ENCODE results near the gene ASPG.

ASPG gene

GRCh38 chr14:104098272-104099095 lies 13.0 kb downstream of the ASPG start:
- H3K36me3 ChIP-seq (ENCODE audit: control insufficient read depth in 2 of 2, insufficient read depth in 1 of 2, low read length in 2 of 2) = no peaks in the 10 kb centered on the region
- TF ChIP-seq ZNF555 (tag by site-specific recombination; conservative IDR thresholded peaks at IDR 0.05) (no peak), MYNN (tag by site-specific recombination; IDR thresholded peaks at IDR 0.05; ENCODE audit: borderline replicate concordance) (no peak), ZNF10 (tag by site-specific recombination; IDR thresholded peaks at IDR 0.05) (no peak), ZNF747 (tag by site-specific recombination; IDR thresholded peaks at IDR 0.05) (no peak), BCL11B (tag by site-specific recombination; IDR thresholded peaks at IDR 0.05; ENCODE audit: low read depth) (no peak), ZBTB48 (tag by site-specific recombination; IDR thresholded peaks at IDR 0.05) (no peak), ZNF514 (tag by site-specific recombination; IDR thresholded peaks at IDR 0.05) (no peak), KLF10 (tag by site-specific recombination; IDR thresholded peaks at IDR 0.05) (no peak), ZNF394 (tag by site-specific recombination; IDR thresholded peaks at IDR 0.05; ENCODE audit: borderline replicate concordance) (no peak), ZBTB10 (tag by site-specific recombination; IDR thresholded peaks at IDR 0.05) (no peak), ZNF785 (tag by site-specific recombination; IDR thresholded peaks at IDR 0.05) (no peak), HOXA7 (CRISPR knock-in tag; IDR thresholded peaks at IDR 0.05; ENCODE audit: borderline replicate concordance) (no peak), ZBTB44 (tag by site-specific recombination; IDR thresholded peaks at IDR 0.05) (no peak), ZNF202 (tag by site-specific recombination; IDR thresholded peaks at IDR 0.05; ENCODE audit: borderline replicate concordance) (no peak), ZNF426 (tag by site-specific recombination; IDR thresholded peaks at IDR 0.05) (no peak)
- TF ChIP-seq, protein P1, sequence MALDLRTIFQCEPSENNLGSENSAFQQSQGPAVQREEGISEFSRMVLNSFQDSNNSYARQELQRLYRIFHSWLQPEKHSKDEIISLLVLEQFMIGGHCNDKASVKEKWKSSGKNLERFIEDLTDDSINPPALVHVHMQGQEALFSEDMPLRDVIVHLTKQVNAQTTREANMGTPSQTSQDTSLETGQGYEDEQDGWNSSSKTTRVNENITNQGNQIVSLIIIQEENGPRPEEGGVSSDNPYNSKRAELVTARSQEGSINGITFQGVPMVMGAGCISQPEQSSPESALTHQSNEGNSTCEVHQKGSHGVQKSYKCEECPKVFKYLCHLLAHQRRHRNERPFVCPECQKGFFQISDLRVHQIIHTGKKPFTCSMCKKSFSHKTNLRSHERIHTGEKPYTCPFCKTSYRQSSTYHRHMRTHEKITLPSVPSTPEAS (tag by site-specific recombination; IDR thresholded peaks at IDR 0.05) = no peak
- TF ChIP-seq, protein P2, sequence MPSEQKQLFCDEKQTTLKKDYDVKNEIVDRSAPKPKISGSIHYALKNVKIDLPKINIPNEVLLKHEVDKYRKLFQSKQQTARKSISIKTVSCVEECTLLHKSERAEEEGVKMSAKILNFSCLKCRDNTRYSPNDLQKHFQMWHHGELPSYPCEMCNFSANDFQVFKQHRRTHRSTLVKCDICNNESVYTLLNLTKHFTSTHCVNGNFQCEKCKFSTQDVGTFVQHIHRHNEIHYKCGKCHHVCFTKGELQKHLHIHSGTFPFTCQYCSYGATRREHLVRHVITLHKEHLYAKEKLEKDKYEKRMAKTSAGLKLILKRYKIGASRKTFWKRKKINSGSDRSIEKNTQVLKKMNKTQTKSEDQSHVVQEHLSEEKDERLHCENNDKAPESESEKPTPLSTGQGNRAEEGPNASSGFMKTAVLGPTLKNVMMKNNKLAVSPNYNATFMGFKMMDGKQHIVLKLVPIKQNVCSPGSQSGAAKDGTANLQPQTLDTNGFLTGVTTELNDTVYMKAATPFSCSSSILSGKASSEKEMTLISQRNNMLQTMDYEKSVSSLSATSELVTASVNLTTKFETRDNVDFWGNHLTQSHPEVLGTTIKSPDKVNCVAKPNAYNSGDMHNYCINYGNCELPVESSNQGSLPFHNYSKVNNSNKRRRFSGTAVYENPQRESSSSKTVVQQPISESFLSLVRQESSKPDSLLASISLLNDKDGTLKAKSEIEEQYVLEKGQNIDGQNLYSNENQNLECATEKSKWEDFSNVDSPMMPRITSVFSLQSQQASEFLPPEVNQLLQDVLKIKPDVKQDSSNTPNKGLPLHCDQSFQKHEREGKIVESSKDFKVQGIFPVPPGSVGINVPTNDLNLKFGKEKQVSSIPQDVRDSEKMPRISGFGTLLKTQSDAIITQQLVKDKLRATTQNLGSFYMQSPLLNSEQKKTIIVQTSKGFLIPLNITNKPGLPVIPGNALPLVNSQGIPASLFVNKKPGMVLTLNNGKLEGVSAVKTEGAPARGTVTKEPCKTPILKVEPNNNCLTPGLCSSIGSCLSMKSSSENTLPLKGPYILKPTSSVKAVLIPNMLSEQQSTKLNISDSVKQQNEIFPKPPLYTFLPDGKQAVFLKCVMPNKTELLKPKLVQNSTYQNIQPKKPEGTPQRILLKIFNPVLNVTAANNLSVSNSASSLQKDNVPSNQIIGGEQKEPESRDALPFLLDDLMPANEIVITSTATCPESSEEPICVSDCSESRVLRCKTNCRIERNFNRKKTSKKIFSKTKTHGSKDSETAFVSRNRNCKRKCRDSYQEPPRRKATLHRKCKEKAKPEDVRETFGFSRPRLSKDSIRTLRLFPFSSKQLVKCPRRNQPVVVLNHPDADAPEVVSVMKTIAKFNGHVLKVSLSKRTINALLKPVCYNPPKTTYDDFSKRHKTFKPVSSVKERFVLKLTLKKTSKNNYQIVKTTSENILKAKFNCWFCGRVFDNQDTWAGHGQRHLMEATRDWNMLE (tag by site-specific recombination; conservative IDR thresholded peaks at IDR 0.05; ENCODE audit: low read depth) = no peak
- ChIA-PET POLR2A (no interaction called here), CTCF (interaction anchor here (0.9 kb wide), 1 partner anchor 23 kb away, joined by 3 read pairs; no protein-coding TSS in a partner anchor)
- H3K9me3 ChIP-seq (ENCODE audit: control insufficient read depth, insufficient read depth, low read depth, low read length) = no peaks in the 10 kb centered on the region
- H3K4me3 ChIP-seq (ENCODE audit: low read depth, low read length) = no peak overlapping the region
- H3K27ac ChIP-seq (ENCODE audit: extremely low read depth, low read depth, low read length) = no peak overlapping the region
- H3K4me1 ChIP-seq (ENCODE audit: control insufficient read depth, insufficient read depth, low read length) = no peaks in the 10 kb centered on the region

All from HEK293 (cell line).